ENCODE measurements around the gene SZRD1.
"Not testable (repeated sequence)": the region's sequence is repeated elsewhere in the genome, so short reads cannot be mapped to it uniquely, and the experiment has no call there.

Gene SZRD1

GRCh38 chr1:16338961-16339360 is 28.1 kb upstream of the SZRD1 start:
- Histone ChIP-seq H3K9me3 (replicated peaks; ENCODE audit: insufficient read depth, low read length) (no peaks in the 10 kb centered on the region), H4K20me1 (ENCODE audit: insufficient read depth, low read length) (no peaks in the 10 kb centered on the region), H3K27ac (ENCODE audit: low read length) (no peak overlapping the region), H2AFZ (ENCODE audit: low read length) (no peak overlapping the region), H3K4me1 (ENCODE audit: low read length) (no peaks in the 10 kb centered on the region), H3K36me3 (replicated peaks; ENCODE audit: insufficient read depth, low read length) (no peaks in the 10 kb centered on the region), H3K4me3 (ENCODE audit: low read length) (no peak overlapping the region), H3K4me2 (ENCODE audit: low read depth, low read length) (no peak overlapping the region), H3K9ac (ENCODE audit: low read length) (no peak overlapping the region), H3K79me2 (ENCODE audit: low read length) (peaks cover 69% of the 10 kb centered on the region), H3F3A (ENCODE audit: insufficient read depth, low read length) (no peaks in the 10 kb centered on the region), H3K27me3 (replicated peaks; ENCODE audit: insufficient read depth, low read length) (no peaks in the 10 kb centered on the region), H3K9me2 (replicated peaks; ENCODE audit: insufficient read depth, low read length) (no peaks in the 10 kb centered on the region)
- no peak for DNase-seq
- TF ChIP-seq CTCF (IDR thresholded peaks at IDR 0.05; ENCODE audit: low read length) (no peak), EZH2 (optimal IDR thresholded peaks at IDR 0.05; ENCODE audit: low read depth, low read length) (no peak), EZH2phosphoT487 (IDR thresholded peaks at IDR 0.05; ENCODE audit: low read length) (no peak)

GRCh38 chr1:16340673-16341072 is 26.4 kb upstream of the SZRD1 start:
- no peak for DNase-seq
- Histone ChIP-seq H3K79me2 (ENCODE audit: low read length) (peaks cover 73% of the 10 kb centered on the region), H3K9me2 (replicated peaks; ENCODE audit: insufficient read depth, low read length) (no peaks in the 10 kb centered on the region), H3K4me2 (ENCODE audit: low read depth, low read length) (no peak overlapping the region), H3F3A (ENCODE audit: insufficient read depth, low read length) (no peaks in the 10 kb centered on the region), H3K9ac (ENCODE audit: low read length) (no peak overlapping the region), H3K9me3 (replicated peaks; ENCODE audit: insufficient read depth, low read length) (no peaks in the 10 kb centered on the region), H3K27me3 (replicated peaks; ENCODE audit: insufficient read depth, low read length) (no peaks in the 10 kb centered on the region), H3K27ac (ENCODE audit: low read length) (no peak overlapping the region), H4K20me1 (ENCODE audit: insufficient read depth, low read length) (no peaks in the 10 kb centered on the region), H3K4me1 (ENCODE audit: low read length) (no peaks in the 10 kb centered on the region), H2AFZ (ENCODE audit: low read length) (no peak overlapping the region), H3K4me3 (ENCODE audit: low read length) (no peak overlapping the region), H3K36me3 (replicated peaks; ENCODE audit: insufficient read depth, low read length) (no peaks in the 10 kb centered on the region)
- TF ChIP-seq CTCF (IDR thresholded peaks at IDR 0.05; ENCODE audit: low read length): no peak

GRCh38 chr1:16342331-16343062 is 24.5 kb upstream of the SZRD1 start:
- Histone ChIP-seq H3F3A (ENCODE audit: insufficient read depth, low read length) (no peaks in the 10 kb centered on the region), H3K36me3 (replicated peaks; ENCODE audit: insufficient read depth, low read length) (no peaks in the 10 kb centered on the region), H3K9me2 (replicated peaks; ENCODE audit: insufficient read depth, low read length) (no peaks in the 10 kb centered on the region), H3K79me2 (ENCODE audit: low read length) (peaks cover 76% of the 10 kb centered on the region), H2AFZ (ENCODE audit: low read length) (no peak overlapping the region), H3K4me2 (ENCODE audit: low read depth, low read length) (no peak overlapping the region), H3K4me1 (ENCODE audit: low read length) (no peaks in the 10 kb centered on the region), H3K27ac (ENCODE audit: low read length) (no peak overlapping the region), H4K20me1 (ENCODE audit: insufficient read depth, low read length) (no peaks in the 10 kb centered on the region), H3K4me3 (ENCODE audit: low read length) (no peak overlapping the region), H3K27me3 (replicated peaks; ENCODE audit: insufficient read depth, low read length) (no peaks in the 10 kb centered on the region), H3K9ac (ENCODE audit: low read length) (no peak overlapping the region), H3K9me3 (replicated peaks; ENCODE audit: insufficient read depth, low read length) (no peaks in the 10 kb centered on the region)
- TF ChIP-seq CTCF (IDR thresholded peaks at IDR 0.05; ENCODE audit: low read length) (no peak), EZH2phosphoT487 (IDR thresholded peaks at IDR 0.05; ENCODE audit: low read length) (no peak), EZH2 (optimal IDR thresholded peaks at IDR 0.05; ENCODE audit: low read depth, low read length) (no peak)
- DNase-seq: no peak

GRCh38 chr1:16343276-16343675 is 23.8 kb upstream of the SZRD1 start:
- not testable (repeated sequence) for DNase-seq

More at GRCh38 chr1:16343276-16343675, 23.8 kb upstream of the SZRD1 start:
- not testable (repeated sequence) for H3K27me3 ChIP-seq (replicated peaks; ENCODE audit: insufficient read depth, low read length); H3K4me1 ChIP-seq (ENCODE audit: low read length); H3K9ac ChIP-seq (ENCODE audit: low read length); H3K36me3 ChIP-seq (replicated peaks; ENCODE audit: insufficient read depth, low read length); H4K20me1 ChIP-seq (ENCODE audit: insufficient read depth, low read length); H3K9me3 ChIP-seq (replicated peaks; ENCODE audit: insufficient read depth, low read length); H3K4me2 ChIP-seq (ENCODE audit: low read depth, low read length); H3K4me3 ChIP-seq (ENCODE audit: low read length); H3K9me2 ChIP-seq (replicated peaks; ENCODE audit: insufficient read depth, low read length); H2AFZ ChIP-seq (ENCODE audit: low read length); H3K27ac ChIP-seq (ENCODE audit: low read length); H3F3A ChIP-seq (ENCODE audit: insufficient read depth, low read length)
- H3K79me2 ChIP-seq (ENCODE audit: low read length): peaks cover 82% of the 10 kb centered on the region

Data from MM.1S (cell line).